Measurements from ENCODE around the gene TRPV6.

TRPV6 gene

GRCh38 chr7:142883571-142884285 is 1.8 kb downstream of the TRPV6 start:
- DNase-seq: no peak

DNA sequence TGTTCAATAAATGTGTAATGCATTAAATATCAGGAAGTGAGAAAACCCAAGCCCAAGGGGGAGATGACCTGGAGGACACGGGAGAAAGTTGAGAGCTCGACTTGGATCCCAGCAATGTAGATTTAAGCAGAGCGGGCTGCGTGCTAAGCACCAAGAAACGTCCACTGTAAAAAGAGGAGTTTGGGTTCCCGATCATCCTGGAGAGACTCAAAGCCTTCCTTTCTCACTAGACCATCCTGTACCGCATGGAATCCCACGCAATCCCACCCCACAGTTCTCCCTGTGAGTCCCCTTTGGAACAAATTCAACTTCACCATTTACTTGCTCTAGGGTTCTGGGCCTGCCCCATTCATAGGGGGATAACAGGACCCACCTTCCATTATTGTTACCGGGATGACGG is 2.4 kb downstream of the TRPV6 start:
- DNase-seq: no peak

- DNase-seq: no peak
These were observed 3.2 kb downstream of the TRPV6 start for GRCh38 chr7:142882338-142882678.

DNA sequence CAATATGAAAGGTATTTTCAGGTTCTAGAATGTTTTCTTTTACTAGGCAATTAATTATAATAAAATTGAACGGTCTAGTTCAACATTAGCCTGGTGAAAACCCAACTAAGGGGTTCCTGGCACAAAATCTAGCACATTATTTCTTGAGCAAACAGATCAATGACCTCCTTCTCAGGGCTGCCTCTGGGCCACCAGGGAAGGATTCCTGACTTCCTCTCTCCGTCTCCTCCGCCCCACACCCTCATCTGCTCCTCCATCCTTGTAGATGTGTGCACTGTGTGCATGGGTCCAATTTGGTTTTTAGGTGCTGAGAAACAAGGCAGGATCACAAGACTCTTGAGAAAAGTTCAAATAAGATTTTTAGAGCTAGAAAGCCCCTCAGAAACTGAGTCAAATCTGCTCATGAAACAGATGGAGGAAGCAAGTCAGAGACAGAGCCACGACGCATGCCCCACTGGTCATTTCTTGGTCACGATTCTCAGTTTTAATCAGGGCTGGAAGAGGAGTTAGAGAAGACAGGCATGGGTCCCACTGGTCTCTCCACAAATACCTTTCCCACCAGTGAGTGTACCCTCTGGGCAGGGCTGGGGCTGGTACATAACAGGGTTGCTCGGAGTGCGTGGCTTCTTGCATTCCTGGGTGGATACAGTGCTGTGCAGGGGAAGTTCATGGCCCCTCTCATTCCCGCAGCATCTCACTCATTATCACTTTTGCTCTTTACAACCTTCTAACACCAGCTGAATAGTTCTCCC is 3.8 kb downstream of the TRPV6 start:
- no peak for DNase-seq

DNA sequence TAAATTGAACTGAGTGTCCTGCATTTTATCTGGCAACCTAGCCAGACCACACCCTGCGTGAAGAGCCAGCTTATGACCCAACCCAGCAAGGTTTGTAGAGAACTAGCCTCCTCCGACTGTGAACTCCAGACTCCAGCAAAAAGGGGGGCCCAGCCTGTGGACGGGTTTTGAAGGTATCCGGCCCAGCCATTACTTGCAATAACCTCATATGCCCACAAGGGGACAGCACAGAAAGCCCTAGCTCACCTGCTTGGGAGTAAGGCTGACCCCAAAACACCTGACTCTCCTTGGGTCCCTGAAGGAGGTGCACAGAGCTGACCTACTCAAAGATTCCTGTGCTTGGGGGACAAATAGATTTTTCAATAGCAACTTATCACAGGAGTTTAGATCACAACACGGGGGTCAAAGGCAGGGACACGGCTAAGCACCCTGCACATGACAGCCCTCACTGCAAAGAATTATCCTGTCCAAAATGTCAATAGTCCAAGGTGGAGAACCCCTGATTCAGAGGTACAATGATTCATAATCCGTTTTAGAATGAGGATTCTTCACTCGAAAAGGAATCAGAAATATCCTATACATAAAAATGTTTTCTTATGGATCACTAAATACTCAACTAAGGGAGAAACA is 4.6 kb downstream of the TRPV6 start:
- DNase-seq: peak; percentile 28

GRCh38 chr7:142879060-142879459 is 6.5 kb downstream of the TRPV6 start:
- DNase-seq: no peak

DNA sequence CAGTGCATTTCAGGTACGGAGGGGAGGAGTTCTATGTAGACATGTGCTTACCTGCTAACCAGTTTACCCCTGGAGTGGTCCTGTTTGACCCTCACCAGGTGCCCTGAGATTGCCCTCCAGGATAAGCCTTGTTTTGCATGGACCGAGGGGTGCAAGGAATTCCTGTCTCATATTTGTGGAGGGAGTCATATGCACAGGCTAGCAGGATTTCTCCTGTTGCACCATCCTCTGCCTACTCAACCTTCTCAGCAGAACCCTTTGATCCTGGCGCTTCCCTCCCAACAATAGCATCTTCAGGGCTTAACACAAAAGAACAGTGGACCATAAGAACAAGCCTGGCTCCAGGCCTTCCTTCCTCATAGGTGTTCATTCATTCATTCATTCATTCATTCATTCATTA is 7.2 kb downstream of the TRPV6 start:
- no peak for DNase-seq

- DNase-seq: no peak
These were observed 8.3 kb downstream of the TRPV6 start for GRCh38 chr7:142876991-142877910.

GRCh38 chr7:142876236-142876960 is 9.1 kb downstream of the TRPV6 start:
- DNase-seq: no peak

GRCh38 chr7:142875456-142875855 is 10.1 kb downstream of the TRPV6 start:
- DNase-seq: no peak

DNA sequence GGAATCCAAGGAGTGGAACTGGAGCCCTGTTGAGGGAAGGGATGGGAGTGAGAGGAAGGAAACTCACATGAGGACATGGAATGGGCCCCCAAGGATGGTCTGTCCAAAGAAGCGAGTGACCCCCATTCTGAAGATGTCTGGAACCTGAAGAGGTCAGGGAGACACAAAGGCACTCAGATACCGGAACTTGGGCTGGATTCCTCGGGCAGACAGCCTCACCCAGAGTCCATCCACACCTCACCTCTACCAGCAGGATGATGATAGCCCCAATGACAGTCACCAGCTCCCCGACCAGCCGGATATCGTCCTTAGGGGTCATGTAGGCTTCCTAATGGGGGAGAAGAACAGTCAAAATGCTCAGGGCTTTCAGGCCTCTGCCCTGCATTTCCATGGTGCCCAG is 10.7 kb downstream of the TRPV6 start:
- DNase-seq: no peak

GRCh38 chr7:142874409-142874808 is 11.1 kb downstream of the TRPV6 start:
- no peak for DNase-seq

DNA sequence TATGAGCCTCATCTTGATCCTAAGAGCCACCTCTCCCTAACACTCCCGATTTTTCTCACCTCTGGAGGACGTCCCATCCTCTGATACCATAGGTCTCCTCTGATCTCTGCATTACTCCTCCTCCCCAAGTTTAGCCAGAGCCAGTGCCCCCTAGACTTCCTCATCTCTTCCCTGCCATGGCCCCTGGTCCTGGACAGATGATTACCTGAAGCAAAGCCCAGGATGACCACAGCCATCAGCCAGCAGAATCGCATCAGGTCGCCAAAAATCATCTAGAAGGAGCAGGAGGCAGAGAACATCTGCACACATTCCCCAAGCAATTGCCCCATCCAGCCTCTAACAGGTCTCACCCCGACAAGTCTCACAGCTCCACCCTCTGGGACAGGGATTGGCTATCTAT is 11.7 kb downstream of the TRPV6 start:
- DNase-seq: no peak

DNA sequence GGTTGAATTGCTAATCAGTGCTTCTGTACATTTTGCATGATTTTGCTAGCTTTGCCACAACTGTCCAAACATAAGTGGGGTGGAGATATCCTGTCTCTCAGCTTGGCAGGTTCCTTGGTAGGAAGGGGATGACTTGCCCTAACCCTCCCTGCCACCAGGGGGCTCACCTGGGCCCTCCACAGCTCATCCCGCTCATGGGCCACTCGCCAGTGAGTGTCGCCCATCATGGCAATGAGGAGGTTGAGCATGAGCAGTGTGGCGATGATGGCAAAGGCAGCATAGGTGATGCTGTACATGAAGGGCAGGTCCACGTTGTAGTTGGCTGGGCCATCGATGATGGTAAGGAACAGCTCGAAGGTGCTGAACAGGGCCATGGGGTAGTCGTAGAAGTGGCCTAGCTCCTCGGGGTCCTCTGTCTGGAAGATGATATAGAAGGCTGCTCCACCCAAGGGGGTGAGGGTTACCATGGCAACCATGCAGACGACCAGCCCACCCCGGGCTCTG is 12.2 kb downstream of the TRPV6 start:
- DNase-seq: no peak

DNA sequence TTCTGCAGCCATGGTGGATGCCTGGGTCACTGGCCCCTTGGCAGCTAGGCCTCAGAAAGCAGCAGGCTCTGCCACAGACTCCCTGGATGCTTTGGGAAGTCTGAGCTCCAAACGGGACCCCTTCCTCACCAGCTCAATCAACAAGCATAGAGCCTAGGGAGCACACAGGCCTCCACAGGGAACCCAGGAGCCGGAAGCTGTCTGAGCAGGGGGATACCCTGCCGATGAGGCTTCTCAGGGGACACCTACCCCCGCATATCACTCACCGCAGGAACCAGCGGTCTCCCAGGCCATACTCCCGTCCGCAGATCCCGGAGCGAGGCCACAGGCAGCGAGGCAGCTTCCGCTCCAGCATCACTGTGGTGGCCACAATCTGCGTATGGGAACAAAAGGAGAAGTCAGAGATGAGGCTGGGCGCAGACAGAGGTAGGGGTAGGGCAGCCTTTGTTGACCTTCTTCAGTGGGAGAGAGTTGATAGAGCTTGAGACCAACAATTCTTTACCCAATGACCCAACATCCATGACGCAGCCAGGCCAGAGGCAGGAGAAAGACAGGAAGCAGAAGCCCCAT is 13.4 kb downstream of the TRPV6 start:
- DNase-seq: no peak

DNA sequence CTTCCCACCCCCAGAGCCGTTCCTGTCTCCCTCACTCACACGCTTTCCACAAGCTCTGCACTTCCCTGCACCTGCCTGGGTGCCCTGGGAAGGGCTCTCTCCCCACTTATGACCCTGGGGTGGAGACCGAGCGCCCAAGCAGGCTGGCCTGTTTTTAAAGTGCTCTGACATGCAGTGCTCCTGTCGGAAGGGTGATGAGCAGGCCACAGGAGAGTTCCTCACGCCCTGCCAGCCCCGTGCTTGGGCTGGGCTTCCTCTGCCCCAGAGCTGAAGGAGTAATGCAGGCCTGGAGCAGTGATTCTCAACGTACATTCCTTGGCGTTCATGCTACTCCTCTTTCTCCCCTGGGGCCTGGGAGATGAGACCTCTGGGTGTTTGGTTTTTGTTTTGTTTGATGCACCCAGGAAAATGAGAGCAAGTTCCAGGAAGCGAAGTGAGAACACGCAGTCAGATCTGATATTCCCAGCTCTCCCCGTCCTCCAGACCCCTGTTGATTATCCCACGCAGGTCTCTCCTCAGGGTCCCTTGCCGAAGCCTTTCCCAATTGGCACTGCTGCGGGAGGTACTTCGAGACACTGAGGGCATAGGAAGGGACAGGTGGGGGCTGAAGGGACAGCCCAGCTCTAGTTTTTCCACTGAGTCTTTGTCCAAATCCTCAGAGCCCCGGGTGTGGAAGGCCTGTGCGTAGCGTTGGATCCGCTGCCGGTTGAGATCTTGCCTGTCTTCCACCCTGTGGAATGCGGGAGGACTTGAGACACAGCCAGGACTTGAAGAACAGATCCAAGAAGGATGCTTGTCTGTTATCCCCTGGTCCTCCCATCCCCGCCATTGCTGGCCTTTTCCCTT is 14.1 kb downstream of the TRPV6 start:
- DNase-seq: no peak

DNA sequence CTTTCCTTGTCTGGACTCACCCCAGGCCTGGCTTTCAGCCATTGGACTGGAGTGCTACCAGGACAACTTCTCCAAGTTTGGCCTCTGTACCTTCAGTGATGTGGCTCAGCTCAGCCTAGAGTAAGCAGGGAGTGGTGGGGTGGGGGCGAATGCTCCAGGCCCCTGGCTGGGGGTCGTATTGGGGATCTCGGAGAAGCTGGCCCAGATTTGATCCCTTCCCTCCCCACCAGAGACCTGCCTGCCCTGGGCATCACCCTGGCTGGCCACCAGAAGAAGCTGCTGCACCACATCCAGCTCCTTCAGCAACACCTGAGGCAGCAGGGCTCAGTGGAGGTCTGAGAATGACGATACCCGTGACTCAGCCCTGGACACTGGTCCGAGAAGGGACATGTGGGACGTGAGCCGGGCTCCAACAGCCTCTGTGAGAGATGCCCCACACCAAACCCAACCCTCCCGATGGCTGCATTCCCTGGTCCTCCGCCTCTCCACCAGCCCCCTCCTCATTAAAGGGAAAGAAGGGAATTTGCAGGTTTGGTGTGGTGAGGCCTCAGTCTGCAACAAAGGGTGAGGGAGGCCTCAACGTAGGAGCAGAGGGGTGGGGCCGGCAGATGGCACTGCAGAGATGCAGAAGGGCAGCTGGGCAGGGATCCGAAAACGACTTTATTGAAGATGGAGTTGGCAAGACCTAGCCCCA is 14.8 kb downstream of the TRPV6 start:
- no peak for DNase-seq

- no peak for DNase-seq
These were observed 15.4 kb downstream of the TRPV6 start for GRCh38 chr7:142870147-142870559.

DNA sequence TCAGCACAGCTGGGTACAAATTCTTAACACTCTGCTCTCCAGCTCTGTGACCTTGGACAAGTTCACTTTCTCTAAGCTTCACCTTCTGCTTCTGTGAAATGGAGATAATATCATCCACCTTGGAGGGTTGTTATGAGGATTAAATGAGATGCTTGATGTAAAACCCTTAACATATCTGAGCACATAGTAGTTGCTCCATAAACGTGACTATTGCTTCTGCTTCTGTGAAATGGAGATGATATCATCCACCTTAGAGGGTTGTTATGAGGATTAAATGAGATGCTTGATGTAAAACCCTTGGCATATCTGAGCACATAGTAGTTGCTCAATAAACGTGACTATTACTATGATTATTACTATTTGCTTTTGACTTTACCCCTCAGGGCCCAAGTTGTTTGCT is 16.1 kb downstream of the TRPV6 start:
- no peak for DNase-seq

DNA sequence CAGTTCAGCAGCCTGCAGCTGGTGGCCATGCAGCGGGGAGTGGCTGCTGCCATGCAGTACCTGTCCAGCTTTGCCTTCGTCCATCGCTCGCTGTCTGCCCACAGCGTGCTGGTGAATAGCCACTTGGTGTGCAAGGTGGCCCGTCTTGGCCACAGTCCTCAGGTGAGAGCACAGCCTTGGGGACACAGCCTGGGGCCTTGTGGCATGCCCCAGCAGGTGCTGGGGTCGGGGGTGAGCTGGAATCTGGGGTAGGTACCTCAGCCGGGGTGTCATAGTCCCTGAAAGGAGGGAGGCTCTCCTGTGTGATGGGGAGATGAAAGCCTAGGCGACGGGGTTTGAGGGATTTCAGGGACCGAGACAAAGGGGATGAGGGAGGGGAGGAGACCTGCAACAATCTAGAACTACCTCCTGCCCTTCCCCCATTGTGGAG is 16.5 kb downstream of the TRPV6 start:
- DNase-seq: no peak

Data from right kidney (tissue), 1 donor.